DMS53 treated with DMSO at 0.1 percent for 48 hours (cell line): Measurements from ENCODE around the gene ANXA6.

ENCODE experiments used
- DNase-seq: peaks from one replicate; lab custom pipeline; 2025; ENCODE audit not compliant: unreplicated experiment; lab: John Stamatoyannopoulos, UW

Gene ANXA6

DNA sequence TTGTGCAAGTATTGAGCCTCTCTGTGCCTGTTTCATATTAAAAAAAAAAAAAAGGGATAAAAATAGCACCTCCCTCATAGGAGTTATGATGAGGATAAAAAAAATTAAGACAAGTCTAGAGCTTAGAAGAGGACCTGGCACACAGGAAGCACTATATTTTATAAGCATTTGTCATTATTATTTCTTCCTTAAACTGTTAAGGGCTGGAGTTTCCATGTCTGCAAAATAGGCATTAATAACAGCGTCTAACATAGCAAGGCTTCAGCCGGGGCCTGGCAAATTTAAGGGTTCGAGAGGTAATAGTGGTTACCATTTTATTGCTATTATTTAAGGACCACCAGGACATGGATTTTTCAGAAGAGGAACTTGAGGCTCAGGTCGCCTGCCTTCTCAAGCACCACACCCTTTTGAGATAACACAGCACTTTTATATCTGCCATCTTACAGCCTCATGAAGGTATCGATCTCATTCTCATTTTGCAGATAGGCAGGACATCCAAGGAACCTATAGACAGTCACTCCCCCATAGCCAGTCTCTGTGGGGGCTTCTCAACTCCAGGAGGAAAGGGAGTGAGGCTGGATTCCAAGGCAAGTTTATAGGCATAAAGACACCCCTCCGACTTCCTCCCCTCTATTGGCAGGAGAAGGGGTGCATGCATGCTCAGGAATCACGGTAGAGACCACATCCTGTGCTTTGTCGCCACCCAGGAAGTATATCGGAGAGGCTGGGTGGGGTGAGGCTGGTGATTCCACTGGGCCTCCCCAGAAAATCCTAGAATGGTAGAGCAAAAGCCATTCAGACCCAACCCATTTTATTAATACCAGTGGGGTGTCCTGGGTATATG lies 2.4 kb downstream of the ANXA6 start:
- DNase-seq = no peak

DNA sequence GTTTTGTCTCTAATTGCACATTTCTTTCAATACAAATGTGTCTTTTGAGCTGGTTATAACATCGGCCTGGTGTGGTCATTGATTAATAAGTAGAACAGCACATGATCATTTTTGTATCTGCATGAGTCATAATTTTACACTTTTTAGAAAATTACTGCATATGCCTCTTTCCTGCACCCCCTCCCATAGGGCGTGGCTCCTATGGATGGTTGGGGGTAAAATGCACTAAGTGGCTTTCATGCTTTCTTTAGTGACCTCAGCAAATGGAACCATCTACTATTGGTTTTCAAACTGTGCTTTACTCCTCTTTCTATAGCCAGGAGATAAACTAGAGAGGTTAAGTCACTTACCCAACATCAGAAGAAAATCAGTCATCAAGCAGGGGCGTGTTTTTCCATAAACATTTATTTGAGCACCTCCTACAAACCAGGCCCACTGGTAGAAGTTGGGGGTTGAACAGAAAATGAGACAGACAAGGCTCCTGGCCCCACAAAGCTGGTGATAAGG lies 3.8 kb downstream of the ANXA6 start:
- no peak for DNase-seq

DNA sequence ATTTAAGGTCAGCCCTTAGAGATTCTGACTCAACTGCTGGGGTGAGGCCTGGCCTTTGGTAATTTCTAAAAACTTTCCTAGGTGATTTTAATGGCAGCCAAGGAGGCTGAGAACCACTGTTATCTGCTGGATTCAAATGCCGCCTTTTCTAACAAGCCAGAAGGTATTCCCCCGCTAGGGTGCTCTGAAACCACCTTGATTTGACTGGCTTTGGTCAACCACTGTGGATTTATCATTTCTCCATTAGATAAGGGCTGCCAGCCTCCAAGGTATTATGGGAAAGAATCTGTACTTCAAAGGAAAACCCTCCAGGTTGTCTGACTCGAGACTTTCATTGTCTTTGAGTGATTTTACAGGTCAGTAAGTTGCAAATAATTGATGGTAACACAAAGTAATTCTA lies 4.3 kb downstream of the ANXA6 start:
- no peak for DNase-seq

DNA sequence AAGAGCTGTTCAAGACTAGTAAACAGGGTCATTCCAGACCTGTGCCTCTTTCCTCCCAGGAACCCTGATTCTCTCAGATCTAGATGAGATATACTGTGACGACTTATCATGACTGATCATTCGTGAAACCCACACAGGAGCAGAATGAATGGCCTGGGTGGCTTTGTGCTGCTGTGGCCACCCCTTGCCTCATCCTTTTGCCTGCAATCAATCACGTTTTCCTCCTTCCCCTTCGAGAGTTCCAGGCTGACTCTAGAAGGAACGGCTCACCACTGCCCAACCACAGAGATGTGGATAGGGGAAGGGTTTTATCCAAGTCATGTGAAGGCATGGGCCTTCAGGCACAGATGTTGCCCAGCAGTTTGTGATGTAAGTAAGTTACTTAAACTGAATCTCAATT lies 5.8 kb downstream of the ANXA6 start:
- DNase-seq = no peak

DNA sequence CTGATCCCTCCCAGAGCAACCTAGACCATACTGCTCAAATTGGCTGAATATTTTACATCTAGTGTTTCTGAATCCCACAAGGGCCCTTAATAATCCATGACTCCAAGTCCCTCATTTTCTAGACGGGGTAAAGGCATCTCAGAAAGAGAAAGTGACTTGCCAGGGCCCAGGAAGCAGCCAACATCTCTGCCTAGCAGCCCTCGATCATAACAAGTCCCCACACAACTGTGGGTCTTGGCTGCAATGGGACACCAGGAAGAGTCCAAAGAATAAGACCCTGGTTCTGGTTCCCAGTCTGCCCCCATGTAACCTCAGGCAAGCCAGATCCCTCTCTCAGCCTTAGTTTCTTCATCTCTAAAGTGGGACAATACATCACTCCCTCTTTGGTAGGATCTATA lies 6.3 kb downstream of the ANXA6 start:
- DNase-seq = no peak

DNA sequence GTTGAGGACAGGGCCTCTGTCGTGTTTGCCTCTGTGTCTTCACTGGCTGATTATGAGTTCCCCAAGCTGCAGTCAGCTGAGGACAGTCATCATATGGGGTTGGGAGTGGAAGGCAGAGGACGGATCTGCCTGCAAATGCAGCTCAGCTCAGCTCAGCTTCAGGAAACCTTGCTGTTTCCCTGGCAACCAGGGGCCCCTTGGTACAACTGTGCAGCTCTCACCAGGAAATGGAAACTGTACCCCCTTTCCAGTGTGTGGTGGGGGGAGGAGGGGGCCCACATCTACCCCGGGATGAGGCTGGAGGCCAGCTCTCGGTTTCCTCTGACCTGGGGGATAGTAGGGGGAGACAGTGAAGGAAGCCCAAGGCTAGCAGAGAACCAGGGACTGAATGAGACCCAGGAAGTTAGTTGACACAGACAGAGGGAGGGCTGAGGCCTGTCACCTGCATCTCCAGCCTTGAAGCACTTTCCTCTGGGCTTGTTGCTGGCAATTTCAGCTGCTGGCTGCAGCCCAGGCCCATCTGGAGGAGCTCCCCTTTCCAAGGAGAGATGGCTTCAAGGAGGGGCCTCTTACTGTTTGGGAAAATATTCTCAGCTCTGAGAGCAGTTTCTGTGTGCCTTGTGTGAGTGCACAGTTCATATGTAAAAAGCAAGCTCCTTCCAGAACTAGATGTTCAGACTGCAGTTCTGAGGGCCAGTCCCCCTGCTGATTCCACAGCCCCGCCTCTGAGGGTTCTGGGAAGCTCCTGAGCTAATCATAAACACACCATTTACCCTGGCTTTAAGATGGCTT lies 6.9 kb downstream of the ANXA6 start:
- peak; percentile 72 for DNase-seq

DNA sequence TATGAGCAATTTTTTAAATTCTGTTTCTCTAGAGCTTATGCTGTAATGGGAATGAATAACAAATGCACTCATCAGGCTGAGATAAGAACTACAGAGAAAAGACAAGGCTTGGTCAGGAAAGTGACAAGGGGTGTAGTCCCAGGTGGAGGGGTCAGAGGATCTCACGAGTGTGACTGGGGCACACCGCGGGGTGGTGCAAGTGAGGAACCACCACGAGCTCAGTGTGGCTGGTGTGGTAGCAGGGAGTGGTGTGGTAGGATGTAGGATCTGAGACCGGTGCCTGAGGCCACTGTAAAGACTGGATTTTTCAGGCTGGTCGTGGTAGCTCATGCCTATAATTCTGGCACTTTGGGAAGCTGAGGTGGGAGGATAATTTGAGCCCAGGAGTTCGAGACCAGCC lies 9.0 kb downstream of the ANXA6 start:
- DNase-seq = no peak

DNA sequence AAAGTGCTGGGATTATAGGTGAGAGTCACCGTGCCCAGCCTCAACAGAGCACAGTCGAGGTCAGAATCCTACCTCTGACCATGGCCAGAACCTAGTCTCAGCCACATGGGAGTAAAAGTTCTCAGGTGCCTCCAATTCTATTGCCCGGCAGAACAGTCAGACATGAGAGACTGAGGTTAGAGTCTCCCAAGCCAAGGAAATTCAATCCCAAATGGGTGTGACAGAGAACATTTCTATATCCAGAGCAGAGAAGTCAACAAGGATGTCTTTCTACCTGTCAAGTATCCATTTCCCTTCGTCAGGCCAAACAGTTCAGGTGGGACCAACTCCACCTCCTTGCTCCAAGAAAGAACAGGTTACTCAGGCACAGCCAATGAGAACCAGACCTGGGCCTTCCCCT lies 10.5 kb downstream of the ANXA6 start:
- DNase-seq = no peak

DNA sequence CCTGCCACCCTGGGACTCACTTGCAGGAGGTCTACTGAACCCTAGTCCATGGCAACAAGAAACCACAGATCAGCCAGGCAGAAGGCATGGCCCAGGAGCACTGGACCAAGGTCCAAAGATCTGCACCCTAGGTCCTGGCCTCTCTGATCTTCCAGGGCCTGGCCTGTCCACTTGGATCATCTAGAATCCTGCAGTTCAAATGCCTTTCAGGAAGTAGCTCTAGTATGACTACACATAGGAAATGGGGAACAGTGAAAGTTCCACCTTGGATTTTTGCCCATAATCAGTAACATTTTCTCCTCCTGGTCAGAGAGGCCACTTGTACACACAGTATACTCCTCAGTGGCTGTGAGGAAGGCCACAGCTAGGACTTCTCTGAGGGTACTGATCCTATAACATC lies 11.5 kb downstream of the ANXA6 start:
- DNase-seq = no peak

DNA sequence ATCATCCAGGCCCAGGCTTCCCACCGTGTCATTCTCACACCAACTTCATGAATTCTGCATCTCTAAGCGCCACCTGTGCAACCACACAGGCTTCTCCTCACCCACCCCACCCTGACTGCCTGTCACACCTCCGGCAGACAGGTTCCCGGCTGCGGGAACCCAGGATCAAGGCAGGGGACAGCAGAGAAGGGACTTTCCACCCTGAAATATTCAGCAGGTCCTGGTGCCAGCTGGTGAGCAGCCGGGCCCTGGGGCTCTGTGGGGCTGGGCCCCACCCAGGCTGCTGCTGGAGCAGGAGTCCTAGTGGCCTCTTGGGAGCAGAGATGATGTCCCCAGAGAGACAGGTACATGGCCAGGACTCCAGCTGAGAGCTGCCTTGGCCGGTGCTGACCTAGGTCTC lies 12.7 kb downstream of the ANXA6 start:
- DNase-seq = no peak

DNA sequence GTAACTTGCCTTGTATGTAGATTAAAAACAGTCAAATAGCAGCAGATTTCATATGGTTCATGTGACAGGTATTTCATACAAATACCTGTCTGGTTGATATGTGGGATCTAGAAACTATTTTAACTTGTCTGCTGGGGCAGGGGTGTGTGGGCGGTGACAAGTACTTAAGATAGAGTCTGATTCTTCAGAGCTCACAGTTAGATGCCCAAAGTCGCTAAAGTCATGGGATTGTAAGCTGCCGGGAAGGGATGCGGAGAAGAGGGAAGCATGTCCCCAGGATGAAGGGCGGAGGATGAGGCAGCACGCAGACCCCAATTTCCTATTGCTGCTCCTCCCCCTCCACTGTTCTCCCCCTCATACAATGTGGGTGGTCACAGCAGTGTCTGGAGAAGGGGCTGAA lies 13.3 kb downstream of the ANXA6 start:
- no peak for DNase-seq

DNA sequence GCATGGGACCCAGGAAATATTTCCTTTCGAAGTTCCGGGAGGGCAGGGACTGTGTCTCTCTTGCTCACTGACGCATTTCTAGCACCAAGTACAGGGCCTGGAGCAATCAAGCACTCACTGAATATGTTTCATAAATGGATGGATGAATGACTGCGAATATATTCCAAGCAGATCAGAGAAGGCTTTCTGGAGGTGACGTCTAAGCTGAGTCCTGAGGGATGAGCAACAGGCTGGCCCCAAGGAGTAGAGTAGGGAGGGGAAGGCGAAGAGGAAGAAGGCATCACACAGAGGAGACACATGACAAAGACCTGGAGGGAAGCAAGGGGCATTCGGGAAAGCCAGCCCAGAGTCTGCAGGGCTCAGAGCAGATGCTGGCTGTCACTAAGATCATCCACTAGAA lies 13.9 kb downstream of the ANXA6 start:
- no peak for DNase-seq

DNA sequence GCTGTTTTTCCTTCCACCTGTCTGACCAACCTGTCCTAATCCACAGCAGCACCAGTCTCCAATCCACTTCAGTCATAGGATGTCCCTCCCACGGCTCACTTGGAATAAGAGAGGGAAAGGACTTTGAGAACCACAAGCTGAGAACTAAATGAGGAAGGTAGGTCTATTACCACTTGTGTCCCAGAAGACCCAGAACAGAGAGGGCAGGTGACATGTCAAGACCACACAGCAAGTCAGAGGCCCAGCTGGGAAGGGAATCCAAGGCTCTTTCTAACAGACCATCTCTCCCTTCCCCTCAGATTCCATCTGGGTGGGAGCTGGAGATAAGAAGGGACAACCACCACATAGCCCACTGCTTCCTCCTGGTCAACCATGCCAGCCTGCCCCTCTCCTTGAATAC lies 14.6 kb downstream of the ANXA6 start:
- no peak for DNase-seq

DNA sequence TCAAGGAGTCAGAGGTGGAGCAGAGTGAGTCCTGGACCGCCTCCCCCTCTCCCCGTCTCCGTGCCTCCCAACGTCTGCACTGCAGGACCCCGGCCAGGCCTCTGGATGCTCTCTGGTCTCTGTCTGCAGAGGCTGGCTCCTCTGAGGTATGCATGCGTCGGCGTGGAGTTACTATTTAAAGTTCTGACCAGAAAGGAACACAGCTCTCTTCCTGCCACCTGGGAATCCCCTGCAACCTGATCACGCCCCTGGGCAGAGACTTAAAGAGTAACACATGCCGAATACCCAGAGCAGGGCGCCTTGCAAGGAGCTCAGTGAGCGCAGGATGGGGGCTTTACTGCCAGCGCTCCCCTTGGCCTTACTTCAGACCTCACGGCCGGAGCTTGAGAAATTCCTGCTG lies 16.0 kb downstream of the ANXA6 start:
- DNase-seq = no peak

DNA sequence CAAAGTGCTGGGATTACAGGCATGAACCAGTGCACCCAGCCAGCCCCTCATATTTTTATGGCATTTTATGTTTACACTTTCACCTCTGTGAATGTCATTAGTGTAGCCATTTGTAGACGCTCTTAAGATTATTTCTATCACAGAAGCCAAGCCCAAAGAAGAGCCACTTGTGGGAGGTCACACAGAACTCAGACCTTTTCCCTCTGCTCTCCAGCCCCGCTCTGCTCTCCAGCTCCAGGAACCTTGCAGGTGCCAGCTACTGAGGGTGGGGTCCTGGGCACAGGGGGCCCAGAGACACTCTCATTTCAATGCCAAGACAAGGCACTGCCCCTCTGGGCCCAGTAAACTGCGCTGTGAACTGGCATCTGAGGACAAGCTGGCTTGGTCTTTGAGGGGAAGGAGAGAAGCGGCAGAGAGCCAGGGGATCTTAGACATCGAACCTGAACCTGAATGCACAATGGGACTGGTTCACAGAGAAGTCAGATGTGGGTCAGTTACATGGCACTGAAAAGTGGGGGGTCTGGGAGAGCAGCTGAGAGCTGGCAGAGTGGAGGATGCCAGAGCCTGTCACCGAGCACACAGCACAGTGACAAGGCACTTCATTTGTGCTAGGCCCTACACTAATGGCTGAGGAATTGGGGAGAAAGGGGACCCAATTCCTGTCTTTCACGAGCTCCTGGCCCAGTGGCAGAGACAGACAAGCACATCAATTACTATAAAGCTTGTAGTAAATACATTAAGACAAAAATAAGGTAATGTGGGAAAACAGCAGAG lies 16.7 kb downstream of the ANXA6 start:
- DNase-seq = no peak

DNA sequence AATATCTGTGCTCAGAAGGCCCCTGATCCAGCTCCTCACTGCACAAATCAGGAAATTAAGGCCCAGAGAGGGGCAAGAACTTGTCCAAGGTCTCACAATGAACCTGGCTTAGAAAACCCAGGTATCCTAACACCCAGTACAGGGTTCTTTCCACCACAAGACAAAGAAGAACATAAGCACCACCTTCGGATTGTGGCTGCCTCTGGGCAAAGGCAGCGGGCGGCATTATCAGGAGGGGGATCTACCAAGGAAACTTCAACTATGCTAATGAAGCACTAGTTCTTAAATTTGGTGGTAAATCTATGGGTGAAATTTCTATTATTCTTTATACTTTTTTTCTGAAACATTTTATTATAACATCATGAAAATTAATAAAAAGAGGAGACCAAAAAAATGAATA lies 17.9 kb downstream of the ANXA6 start:
- no peak for DNase-seq

DNA sequence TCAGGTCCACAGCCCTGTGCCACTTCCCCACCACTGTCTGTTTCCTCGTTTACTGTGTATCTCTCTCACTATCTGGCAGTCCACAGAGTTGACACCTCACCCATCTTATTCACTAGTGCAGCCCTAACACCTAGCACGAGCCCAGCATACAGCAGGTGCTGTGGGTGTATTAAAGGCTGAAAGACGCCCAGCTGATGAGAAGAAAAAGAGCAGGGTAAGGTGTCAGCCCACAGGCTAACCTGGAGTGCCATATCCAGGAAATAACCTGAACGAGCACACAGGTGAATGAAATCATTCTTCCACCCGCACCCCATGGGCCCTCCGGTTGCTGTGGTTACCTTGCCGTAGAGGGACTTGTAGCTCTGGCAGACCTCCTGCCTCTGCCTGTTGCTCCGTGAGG lies 18.6 kb downstream of the ANXA6 start:
- DNase-seq = no peak

DNA sequence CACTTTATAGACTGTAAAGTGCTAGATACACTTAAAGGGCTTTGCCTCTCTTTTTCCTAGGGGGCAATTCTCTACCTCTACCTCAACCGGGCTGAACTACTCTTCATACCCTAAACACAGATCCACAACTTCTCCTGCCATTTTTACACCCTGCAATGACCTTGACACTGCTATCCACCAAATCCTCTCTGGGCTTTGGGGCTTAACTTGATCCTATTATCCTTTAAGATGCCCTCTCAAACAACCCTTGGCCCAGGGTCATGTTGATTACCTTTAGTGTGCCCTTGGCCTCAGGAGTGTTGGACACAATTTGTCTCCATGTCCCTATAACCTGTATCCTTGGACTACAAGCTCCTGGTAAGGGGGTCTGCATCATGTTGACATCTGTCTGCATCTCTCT lies 19.5 kb downstream of the ANXA6 start:
- no peak for DNase-seq

DNA sequence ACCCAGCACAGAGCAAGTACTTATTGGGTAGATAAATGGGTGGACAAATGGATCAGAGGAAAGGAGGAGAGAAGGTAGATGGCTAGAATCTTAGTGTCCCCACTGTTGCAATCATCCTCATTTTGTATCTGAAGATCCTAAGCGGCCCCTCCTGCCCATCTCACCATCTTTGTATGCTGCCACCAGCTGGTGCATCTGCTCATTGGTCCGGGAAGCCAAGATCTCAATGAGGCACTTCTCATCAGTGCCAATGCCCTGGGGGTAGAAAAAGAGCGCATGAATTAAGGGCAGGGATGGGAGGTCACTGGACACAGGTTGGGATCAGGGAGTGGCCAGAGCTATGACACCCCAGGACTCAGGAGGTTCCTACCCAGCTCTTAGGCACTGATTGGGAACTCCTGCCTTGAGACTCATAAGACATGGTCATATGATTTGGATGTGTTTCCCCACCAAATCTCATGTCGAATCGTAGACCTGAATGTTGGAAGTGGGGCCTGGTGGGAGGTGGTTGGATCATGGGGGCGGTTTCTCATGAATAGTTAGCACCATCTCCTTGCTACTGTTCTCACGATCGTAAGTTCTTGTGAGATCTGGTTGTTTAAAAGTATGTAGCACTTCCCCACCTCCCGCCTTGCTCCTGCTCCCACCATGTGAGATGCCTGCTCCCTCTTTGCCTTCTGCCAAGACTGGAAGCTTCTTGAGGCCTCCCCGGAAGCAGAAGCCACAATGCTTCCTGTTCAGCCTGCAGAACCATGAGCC lies 20.3 kb downstream of the ANXA6 start:
- DNase-seq = no peak

DNA sequence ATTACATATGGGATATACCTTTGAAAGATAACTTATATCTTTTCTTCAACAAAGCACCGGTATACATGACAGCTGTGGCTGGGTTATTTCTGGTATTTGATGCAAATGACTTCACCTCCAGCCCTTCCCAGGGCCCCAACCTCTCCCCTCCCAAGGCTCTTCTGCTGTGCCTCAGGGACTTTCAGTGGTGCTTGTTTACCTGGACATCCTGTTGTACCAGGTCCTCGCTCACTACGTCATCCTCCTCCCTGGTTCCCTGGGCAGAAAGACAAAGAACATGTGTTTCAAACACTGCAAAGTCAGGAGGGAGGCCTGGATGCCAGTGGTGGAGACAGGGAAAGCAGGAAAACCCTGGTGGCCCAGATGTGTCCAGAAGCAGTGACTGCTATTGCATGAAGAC lies 23.4 kb downstream of the ANXA6 start:
- peak; percentile 77 for DNase-seq

DNA sequence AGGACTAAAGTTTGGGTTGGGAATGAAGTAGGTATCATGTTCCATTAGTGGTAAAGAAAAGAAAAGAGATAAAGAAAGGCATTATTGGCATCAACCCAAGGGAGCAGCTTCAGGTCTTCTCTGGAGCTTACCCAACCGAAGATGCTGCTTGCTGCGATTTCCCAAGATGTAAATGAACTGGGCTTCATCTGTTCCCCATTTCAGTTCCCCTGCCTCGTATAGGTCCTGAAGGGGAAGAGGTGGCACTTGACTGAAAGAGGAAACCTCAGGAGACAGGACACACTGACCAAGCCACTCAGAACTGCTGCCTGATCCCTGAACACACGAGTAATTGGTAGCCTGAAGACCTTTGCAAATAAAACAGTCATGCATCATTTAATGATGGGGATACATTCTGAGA lies 24.6 kb downstream of the ANXA6 start:
- peak; percentile 96 for DNase-seq
